ENCODE data around the gene C9orf50. TPM values are rescaled to one million over a fixed set of nuclear protein-coding genes. Genes with fewer than 3 reads are reported as not detected.

C9orf50 gene
- total RNA-seq, 2 experiments from 2014 or later = not detected

- H3K4me1 Mint-ChIP-seq (ENCODE audit: low read depth) = peaks cover 13% of the 10 kb centered on the region
- no peak overlapping the region for H3K27ac ChIP-seq (ENCODE audit: low read depth in 1 of 2, low read length in 2 of 2)
- no peaks in the 10 kb centered on the region for H3K9me3 Mint-ChIP-seq
- H3K36me3 ChIP-seq (ENCODE audit: insufficient read depth, low read length) = no peaks in the 10 kb centered on the region
- POLR2A ChIA-PET = no interaction called here
- intact Hi-C loops (cut with DNase I, micrococcal nuclease) = no loop called here
- no peaks in the 10 kb centered on the region for H3K36me3 Mint-ChIP-seq (ENCODE audit: low read depth)
- H3K27me3 ChIP-seq (ENCODE audit: control insufficient read depth in 1 of 2, insufficient read depth in 2 of 2, low read length in 2 of 2) = peaks cover 22 to 24% of the 10 kb centered on the region in 2 experiments
- peaks cover 27% of the 10 kb centered on the region for H3K4me1 ChIP-seq (ENCODE audit: insufficient read depth, low read length)
- peaks cover 24% of the 10 kb centered on the region for H3K27me3 Mint-ChIP-seq
- H3K27ac Mint-ChIP-seq = no peak overlapping the region
- CTCF ChIA-PET = no interaction called here
- DNase-seq (no peak), ATAC-seq (ENCODE audit: poor library complexity) (no peak)
- no peak for TF ChIP-seq CTCF (IDR thresholded peaks at IDR 0.05)
- no peaks in the 10 kb centered on the region for H3K9me3 ChIP-seq (ENCODE audit: control insufficient read depth in 1 of 2, insufficient read depth in 1 of 2, low read length in 2 of 2)
- H3K4me3 Mint-ChIP-seq = no peak overlapping the region
- no peak overlapping the region for H3K4me3 ChIP-seq (ENCODE audit: low read length)
These were observed 48.4 kb downstream of the C9orf50 start for GRCh38 chr9:129572517-129572916.

- H3K27me3 Mint-ChIP-seq = peaks cover 27% of the 10 kb centered on the region
- no peaks in the 10 kb centered on the region for H3K36me3 ChIP-seq (ENCODE audit: insufficient read depth, low read length)
- H3K4me1 Mint-ChIP-seq (ENCODE audit: low read depth) = peaks cover 13% of the 10 kb centered on the region
- DNase-seq (no peak), ATAC-seq (ENCODE audit: poor library complexity) (no peak)
- H3K36me3 Mint-ChIP-seq (ENCODE audit: low read depth) = no peaks in the 10 kb centered on the region
- H3K9me3 ChIP-seq (ENCODE audit: control insufficient read depth in 1 of 2, insufficient read depth in 1 of 2, low read length in 2 of 2) = no peaks in the 10 kb centered on the region
- TF ChIP-seq CTCF (IDR thresholded peaks at IDR 0.05) = no peak
- no peak overlapping the region for H3K4me3 Mint-ChIP-seq
- peaks cover 25% of the 10 kb centered on the region for H3K4me1 ChIP-seq (ENCODE audit: insufficient read depth, low read length)
- ChIA-PET POLR2A (no interaction called here), CTCF (no interaction called here)
- intact Hi-C loops (cut with DNase I, micrococcal nuclease) = no loop called here
- H3K9me3 Mint-ChIP-seq = no peaks in the 10 kb centered on the region
- H3K4me3 ChIP-seq (ENCODE audit: low read length) = no peak overlapping the region
- no peak overlapping the region for H3K27ac ChIP-seq (ENCODE audit: low read depth in 1 of 2, low read length in 2 of 2)
- no peak overlapping the region for H3K27ac Mint-ChIP-seq
- H3K27me3 ChIP-seq (ENCODE audit: control insufficient read depth in 1 of 2, insufficient read depth in 2 of 2, low read length in 2 of 2) = peaks cover 22 to 24% of the 10 kb centered on the region in 2 experiments
These were observed 48.9 kb downstream of the C9orf50 start for GRCh38 chr9:129572052-129572425.

DNA sequence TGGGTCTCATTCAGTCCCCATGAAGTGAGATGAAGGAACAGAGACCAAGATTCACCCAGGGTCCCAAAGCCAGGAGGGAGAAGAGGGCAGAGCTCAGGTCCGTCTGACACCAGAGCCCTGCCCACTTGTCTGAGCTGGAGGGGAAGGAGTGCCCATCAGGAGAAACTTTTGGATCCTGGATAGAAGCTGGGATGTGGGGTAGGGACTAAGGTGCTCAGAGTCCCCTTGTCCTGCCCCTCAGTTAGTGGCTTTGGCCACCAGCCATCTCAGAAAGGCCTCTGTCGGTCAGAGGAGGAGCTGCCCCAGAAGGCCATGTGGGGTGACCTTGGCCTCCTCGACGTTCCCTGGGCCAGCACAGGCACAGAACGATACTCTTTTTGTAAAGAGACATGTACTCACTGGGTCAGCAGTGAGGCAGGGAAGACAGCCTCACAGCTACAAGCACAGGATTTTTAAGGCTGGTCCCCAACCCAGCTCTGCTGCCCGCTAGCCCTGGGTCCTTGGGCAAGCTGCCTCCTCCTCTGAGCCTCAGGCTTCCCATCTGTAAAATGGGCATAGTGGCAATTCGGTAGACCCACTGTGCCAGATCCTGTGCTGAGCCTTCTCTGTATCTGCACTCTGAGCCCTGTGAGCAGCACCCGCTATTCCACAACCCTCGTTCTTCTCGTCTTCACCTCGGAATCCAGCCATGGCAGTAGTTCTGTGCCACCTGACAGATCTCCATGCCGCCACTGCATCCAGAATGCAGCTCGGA lies 49.4 kb downstream of the C9orf50 start:
- Mint-ChIP-seq H3K4me1 (ENCODE audit: low read depth) (peaks cover 13% of the 10 kb centered on the region), H3K27ac (no peak overlapping the region), H3K4me3 (no peak overlapping the region), H3K9me3 (no peaks in the 10 kb centered on the region), H3K27me3 (peaks cover 27% of the 10 kb centered on the region), H3K36me3 (ENCODE audit: low read depth) (no peaks in the 10 kb centered on the region)
- no peak for TF ChIP-seq CTCF (IDR thresholded peaks at IDR 0.05)
- H3K27ac ChIP-seq (ENCODE audit: low read depth in 1 of 2, low read length in 2 of 2) = no peak overlapping the region
- H3K4me1 ChIP-seq (ENCODE audit: insufficient read depth, low read length) = peaks cover 22% of the 10 kb centered on the region
- no peaks in the 10 kb centered on the region for H3K9me3 ChIP-seq (ENCODE audit: control insufficient read depth in 1 of 2, insufficient read depth in 1 of 2, low read length in 2 of 2)
- H3K4me3 ChIP-seq (ENCODE audit: low read length) = no peak overlapping the region
- POLR2A ChIA-PET = no interaction called here
- CTCF ChIA-PET = interaction anchor here (0.5 to 0.8 kb wide), 2 partner anchors 322 to 440 kb away, joined by 3 read pairs; no protein-coding TSS in a partner anchor
- intact Hi-C loops (cut with DNase I, micrococcal nuclease) = no loop called here
- no peak for DNase-seq
- H3K27me3 ChIP-seq (ENCODE audit: control insufficient read depth in 1 of 2, insufficient read depth in 2 of 2, low read length in 2 of 2) = peaks cover 22 to 24% of the 10 kb centered on the region in 2 experiments
- H3K36me3 ChIP-seq (ENCODE audit: insufficient read depth, low read length) = no peaks in the 10 kb centered on the region
- no peak for ATAC-seq (ENCODE audit: poor library complexity)
